Measurements from ENCODE around the gene UQCC2. TPM values are rescaled to one million over a fixed set of nuclear protein-coding genes. Genes with fewer than 3 reads are reported as not detected.
A peak's percentile ranks its signal among the peaks of the same experiment; 100 is the strongest.

Gene UQCC2
- total RNA-seq, 4 donors from 2014 or later = 21.1 to 74.7 (median 32.7) TPM

DNA sequence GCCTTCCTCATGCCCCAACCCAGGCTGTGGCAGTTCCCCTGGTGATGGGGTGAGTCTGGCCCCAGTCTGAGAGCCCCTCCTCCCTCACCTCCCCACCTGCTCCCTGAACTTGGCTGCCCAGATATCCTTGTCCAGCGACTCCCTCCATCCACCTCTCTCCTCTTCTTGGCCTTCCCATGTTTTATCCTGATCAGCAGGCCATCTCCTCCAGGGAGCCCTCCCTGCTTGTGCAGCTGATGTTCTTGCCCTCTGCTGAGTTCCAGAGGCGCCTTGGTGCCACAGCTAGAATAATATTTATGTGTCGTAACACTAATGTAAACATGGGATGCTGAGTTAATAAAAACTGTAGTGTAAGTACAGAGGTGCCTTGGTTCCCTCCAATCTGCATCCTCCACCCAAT lies 45.6 kb upstream of the UQCC2 start:
- H3K4me3 ChIP-seq (replicated peaks in 1 of 3) = no peak overlapping the region
- intact Hi-C loops (cut with DNase I) = no loop called here
- H3K4me1 ChIP-seq = peaks cover 63 to 80% of the 10 kb centered on the region in 2 donors
- DNase-seq = no peak
- WGBS, 2 donors = 80 to 84% methylated on average over 3 of the region's 3 CpGs
- no peaks in the 10 kb centered on the region for H3K27me3 ChIP-seq
- peak overlapping the region; percentile 61 to 81 (median 65) for H3K27ac ChIP-seq
- H3K9me3 ChIP-seq = no peaks in the 10 kb centered on the region
- no peaks in the 10 kb centered on the region for H3K36me3 ChIP-seq
- no peak for TF ChIP-seq CTCF (IDR thresholded peaks at IDR 0.05)
- no peak for TF ChIP-seq POLR2A (IDR thresholded peaks at IDR 0.05)

GRCh38 chr6:33756211-33756954 lies 44.9 kb upstream of the UQCC2 start:
- no peaks in the 10 kb centered on the region for H3K27me3 ChIP-seq
- peak overlapping the region; percentile 61 to 81 (median 65) for H3K27ac ChIP-seq
- no peak overlapping the region for H3K4me3 ChIP-seq (replicated peaks in 1 of 3)
- no peaks in the 10 kb centered on the region for H3K9me3 ChIP-seq
- 81% methylated on average over 12 of the region's 12 CpGs for WGBS, 2 donors
- TF ChIP-seq CTCF (IDR thresholded peaks at IDR 0.05) (no peak), POLR2A (IDR thresholded peaks at IDR 0.05) (no peak)
- DNase-seq = peak in 1 of 2 donors; percentile 36
- H3K4me1 ChIP-seq = peaks cover 64 to 80% of the 10 kb centered on the region in 2 donors
- intact Hi-C loops (cut with DNase I) = no loop called here
- H3K36me3 ChIP-seq = no peaks in the 10 kb centered on the region

- no peaks in the 10 kb centered on the region for H3K36me3 ChIP-seq
- TF ChIP-seq POLR2A (IDR thresholded peaks at IDR 0.05) = no peak
- peak in 1 of 6 experiments; percentile 5 for TF ChIP-seq CTCF (IDR thresholded peaks at IDR 0.05)
- intact Hi-C loops (cut with DNase I) = no loop called here
Measured at GRCh38 chr6:33755070-33755869, 43.8 kb upstream of the UQCC2 start.

DNA sequence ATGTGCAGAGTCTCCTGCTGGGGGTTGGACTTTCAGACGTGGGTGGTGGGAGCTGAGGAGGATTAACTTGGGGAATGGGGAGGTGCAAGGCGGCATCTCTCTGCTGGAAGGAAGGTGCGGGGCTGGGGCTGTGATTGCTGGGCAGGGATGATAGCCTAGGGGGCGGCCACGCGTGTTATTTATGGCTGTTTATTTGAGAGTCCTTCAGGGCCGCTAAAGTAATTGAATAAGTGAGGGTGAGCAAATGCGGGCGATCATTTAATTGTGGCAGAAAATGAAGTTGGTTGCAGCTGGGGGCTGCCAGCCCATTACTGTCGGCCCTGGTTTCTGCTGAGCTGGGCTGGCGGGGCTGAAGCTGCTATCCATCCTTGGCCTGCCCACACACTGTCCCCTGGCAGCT lies 42.7 kb upstream of the UQCC2 start:
- no peaks in the 10 kb centered on the region for H3K9me3 ChIP-seq
- no peak for TF ChIP-seq POLR2A (IDR thresholded peaks at IDR 0.05)
- no peak for TF ChIP-seq CTCF (IDR thresholded peaks at IDR 0.05)
- H3K36me3 ChIP-seq = no peaks in the 10 kb centered on the region
- peak overlapping the region; percentile 45 to 78 (median 74) for H3K27ac ChIP-seq
- no peaks in the 10 kb centered on the region for H3K27me3 ChIP-seq
- no peak for DNase-seq
- WGBS, 2 donors = 74 to 77% methylated on average over 11 of the region's 11 CpGs
- H3K4me1 ChIP-seq = peaks cover 58 to 66% of the 10 kb centered on the region in 2 donors
- intact Hi-C loops (cut with DNase I) = no loop called here
- H3K4me3 ChIP-seq (replicated peaks in 1 of 3) = no peak overlapping the region

More at GRCh38 chr6:33755070-33755869, 43.8 kb upstream of the UQCC2 start:
- Histone ChIP-seq H3K9me3 (no peaks in the 10 kb centered on the region), H3K4me3 (replicated peaks in 1 of 3) (no peak overlapping the region), H3K4me1 (peaks cover 62 to 75% of the 10 kb centered on the region in 2 donors), H3K27me3 (no peaks in the 10 kb centered on the region), H3K27ac (peak overlapping the region; percentile 45 to 78 (median 74))
- DNase-seq = peak; percentile 95 to 97
- 47 to 48% methylated on average over 13 of the region's 13 CpGs for WGBS, 2 donors

- Histone ChIP-seq H3K36me3 (no peaks in the 10 kb centered on the region), H3K4me1 (peaks cover 54 to 62% of the 10 kb centered on the region in 2 donors), H3K27ac (peak overlapping the region; percentile 69 to 78 (median 76)), H3K27me3 (no peaks in the 10 kb centered on the region), H3K4me3 (replicated peaks in 1 of 3) (no peak overlapping the region), H3K9me3 (no peaks in the 10 kb centered on the region)
- WGBS, 2 donors = 94 to 100% methylated on average over 1 of the region's 1 CpG
- intact Hi-C loops (cut with DNase I) = no loop called here
- DNase-seq = no peak
- no peak for TF ChIP-seq CTCF (IDR thresholded peaks at IDR 0.05)
Measured at GRCh38 chr6:33752646-33753015, 41.1 kb upstream of the UQCC2 start.
